ENCODE data around the gene CDK18.

Gene CDK18

GRCh38 chr1:205465392-205465791, 39.1 kb upstream of the CDK18 start:
- Histone ChIP-seq H3K27ac (ENCODE audit: low read length) (no peak overlapping the region), H3K36me3 (replicated peaks; ENCODE audit: insufficient read depth, low read length) (no peaks in the 10 kb centered on the region), H3K27me3 (replicated peaks; ENCODE audit: insufficient read depth, low read length) (peaks cover 33% of the 10 kb centered on the region), H4K20me1 (ENCODE audit: insufficient read depth, low read length) (no peaks in the 10 kb centered on the region), H3F3A (ENCODE audit: insufficient read depth, low read length) (no peaks in the 10 kb centered on the region), H2AFZ (ENCODE audit: low read length) (no peak overlapping the region), H3K9ac (ENCODE audit: low read length) (no peak overlapping the region), H3K9me2 (replicated peaks; ENCODE audit: insufficient read depth, low read length) (no peaks in the 10 kb centered on the region), H3K79me2 (ENCODE audit: low read length) (no peaks in the 10 kb centered on the region), H3K4me3 (ENCODE audit: low read length) (no peak overlapping the region), H3K4me2 (ENCODE audit: low read depth, low read length) (no peak overlapping the region), H3K4me1 (ENCODE audit: low read length) (no peaks in the 10 kb centered on the region), H3K9me3 (replicated peaks; ENCODE audit: insufficient read depth, low read length) (no peaks in the 10 kb centered on the region)
- TF ChIP-seq CTCF (IDR thresholded peaks at IDR 0.05; ENCODE audit: low read length) (no peak), EZH2 (optimal IDR thresholded peaks at IDR 0.05; ENCODE audit: low read depth, low read length) (no peak), EZH2phosphoT487 (IDR thresholded peaks at IDR 0.05; ENCODE audit: low read length) (no peak)
- DNase-seq: no peak

GRCh38 chr1:205466595-205467220, 37.8 kb upstream of the CDK18 start:
- no peaks in the 10 kb centered on the region for H4K20me1 ChIP-seq (ENCODE audit: insufficient read depth, low read length)
- no peaks in the 10 kb centered on the region for H3K36me3 ChIP-seq (replicated peaks; ENCODE audit: insufficient read depth, low read length)
- H3K27me3 ChIP-seq (replicated peaks; ENCODE audit: insufficient read depth, low read length): peaks cover 28% of the 10 kb centered on the region
- no peak overlapping the region for H3K4me2 ChIP-seq (ENCODE audit: low read depth, low read length)
- H3K27ac ChIP-seq (ENCODE audit: low read length): no peak overlapping the region
- no peak for DNase-seq
- H3K4me1 ChIP-seq (ENCODE audit: low read length): no peaks in the 10 kb centered on the region
- no peak overlapping the region for H2AFZ ChIP-seq (ENCODE audit: low read length)
- no peaks in the 10 kb centered on the region for H3K79me2 ChIP-seq (ENCODE audit: low read length)
- H3K4me3 ChIP-seq (ENCODE audit: low read length): no peak overlapping the region
- TF ChIP-seq EZH2phosphoT487 (IDR thresholded peaks at IDR 0.05; ENCODE audit: low read length) (no peak), CTCF (IDR thresholded peaks at IDR 0.05; ENCODE audit: low read length) (no peak), EZH2 (optimal IDR thresholded peaks at IDR 0.05; ENCODE audit: low read depth, low read length) (no peak)
- H3K9ac ChIP-seq (ENCODE audit: low read length): no peak overlapping the region
- no peaks in the 10 kb centered on the region for H3F3A ChIP-seq (ENCODE audit: insufficient read depth, low read length)
- no peaks in the 10 kb centered on the region for H3K9me3 ChIP-seq (replicated peaks; ENCODE audit: insufficient read depth, low read length)
- no peaks in the 10 kb centered on the region for H3K9me2 ChIP-seq (replicated peaks; ENCODE audit: insufficient read depth, low read length)

GRCh38 chr1:205470131-205470530, 34.3 kb upstream of the CDK18 start:
- DNase-seq: no peak
- Histone ChIP-seq H2AFZ (ENCODE audit: low read length) (no peak overlapping the region), H3K4me2 (ENCODE audit: low read depth, low read length) (no peak overlapping the region), H3K9ac (ENCODE audit: low read length) (no peak overlapping the region), H3F3A (ENCODE audit: insufficient read depth, low read length) (no peaks in the 10 kb centered on the region), H3K36me3 (replicated peaks; ENCODE audit: insufficient read depth, low read length) (no peaks in the 10 kb centered on the region), H3K4me3 (ENCODE audit: low read length) (no peak overlapping the region), H3K79me2 (ENCODE audit: low read length) (no peaks in the 10 kb centered on the region), H3K9me2 (replicated peaks; ENCODE audit: insufficient read depth, low read length) (no peaks in the 10 kb centered on the region), H3K27ac (ENCODE audit: low read length) (no peak overlapping the region), H4K20me1 (ENCODE audit: insufficient read depth, low read length) (no peaks in the 10 kb centered on the region), H3K4me1 (ENCODE audit: low read length) (no peaks in the 10 kb centered on the region), H3K9me3 (replicated peaks; ENCODE audit: insufficient read depth, low read length) (no peaks in the 10 kb centered on the region), H3K27me3 (replicated peaks; ENCODE audit: insufficient read depth, low read length) (peaks cover 28% of the 10 kb centered on the region)
- TF ChIP-seq CTCF (IDR thresholded peaks at IDR 0.05; ENCODE audit: low read length) (no peak), EZH2 (optimal IDR thresholded peaks at IDR 0.05; ENCODE audit: low read depth, low read length) (no peak), EZH2phosphoT487 (IDR thresholded peaks at IDR 0.05; ENCODE audit: low read length) (no peak)
